ENCODE measurements around the gene OTUD5. TPM values are rescaled to one million over a fixed set of nuclear protein-coding genes. Genes with fewer than 3 reads are reported as not detected.

Gene OTUD5
- total and polyA plus RNA-seq, 2 of the 13 experiments (the other 11 are each of a cell fraction or from before 2014, with no cell fraction given): 18.4 to 42.2 TPM

GRCh38 chrX:48891402-48892288, 65.8 kb downstream of the OTUD5 start (continued):
- no peak for TF ChIP-seq PRDM4 (CRISPR knock-in tag; IDR thresholded peaks at IDR 0.05; ENCODE audit: borderline replicate concordance)
- TF ChIP-seq GZF1 (CRISPR knock-in tag; IDR thresholded peaks at IDR 0.05): no peak
- TF ChIP-seq AHDC1 (CRISPR knock-in tag; IDR thresholded peaks at IDR 0.05; ENCODE audit: borderline replicate concordance): no peak
- TF ChIP-seq REST (IDR thresholded peaks at IDR 0.05; ENCODE audit: borderline replicate concordance in 1 of 2, low read depth in 1 of 2, low read length in 2 of 2): no peak
- TF ChIP-seq ZNF260 (CRISPR knock-in tag; IDR thresholded peaks at IDR 0.05; ENCODE audit: borderline replicate concordance, low read depth): no peak
- TF ChIP-seq RBFOX2 (IDR thresholded peaks at IDR 0.05; ENCODE audit: low read depth, low read length): peak; percentile 71
- TF ChIP-seq POGZ (CRISPR knock-in tag; IDR thresholded peaks at IDR 0.05): 0 out of 2 replicates have a peak, but pooled peaks have one; percentile 34
- TF ChIP-seq USF2 (IDR thresholded peaks at IDR 0.05; ENCODE audit: low read depth, low read length): no peak
- TF ChIP-seq USF2 (CRISPR knock-in tag; IDR thresholded peaks at IDR 0.05; ENCODE audit: borderline replicate concordance): no peak
- no peak for TF ChIP-seq SRF (IDR thresholded peaks at IDR 0.05; ENCODE audit: low read depth, low read length)
- TF ChIP-seq STAG1 (CRISPR knock-in tag; IDR thresholded peaks at IDR 0.05): peak; percentile 52
- no peak for TF ChIP-seq STAT5B (CRISPR knock-in tag; IDR thresholded peaks at IDR 0.05)
- TF ChIP-seq SAP130 (CRISPR knock-in tag; IDR thresholded peaks at IDR 0.05; ENCODE audit: low read depth): peak; percentile 23; the same call in 1 of the 2 replicates
